ENCODE data around the gene SACM1L.
A peak's percentile ranks its signal among the peaks of the same experiment; 100 is the strongest.

SACM1L gene

GRCh38 chr3:45688882-45689786 lies at the start of gene SACM1L:
Gene SACM1L (plus strand): TSS chr3:45689396. CDS start chr3:45689466, 70 bp downstream.
- peak; percentile 94 to 98 for DNase-seq (ENCODE audit: low read depth in 1 of 2, low spot score in 1 of 2)

- no peak for DNase-seq (ENCODE audit: low read depth in 1 of 2, low spot score in 1 of 2)
Observed at GRCh38 chr3:45640091-45640507, 49.1 kb upstream of the SACM1L start.

GRCh38 chr3:45640724-45641361 lies 48.4 kb upstream of the SACM1L start:
- DNase-seq (ENCODE audit: low read depth in 1 of 2, low spot score in 1 of 2): no peak

- DNase-seq (ENCODE audit: low read depth in 1 of 2, low spot score in 1 of 2): no peak
Observed at GRCh38 chr3:45641756-45642155, 47.4 kb upstream of the SACM1L start.

GRCh38 chr3:45642731-45643152 lies 46.5 kb upstream of the SACM1L start:
- DNase-seq (ENCODE audit: low read depth in 1 of 2, low spot score in 1 of 2): no peak

- DNase-seq (ENCODE audit: low read depth in 1 of 2, low spot score in 1 of 2): no peak
Observed at GRCh38 chr3:45644063-45644790, 45.0 kb upstream of the SACM1L start.

- DNase-seq (ENCODE audit: low read depth in 1 of 2, low spot score in 1 of 2): no peak
Observed at GRCh38 chr3:45644791-45645201, 44.4 kb upstream of the SACM1L start.

- DNase-seq (ENCODE audit: low read depth in 1 of 2, low spot score in 1 of 2): no peak
Observed at GRCh38 chr3:45646051-45646585, 43.1 kb upstream of the SACM1L start.

GRCh38 chr3:45647148-45647619 lies 42.0 kb upstream of the SACM1L start:
- DNase-seq (ENCODE audit: low read depth in 1 of 2, low spot score in 1 of 2): no peak

- no peak for DNase-seq (ENCODE audit: low read depth in 1 of 2, low spot score in 1 of 2)
Observed at GRCh38 chr3:45653205-45653604, 36.0 kb upstream of the SACM1L start.

- no peak for DNase-seq (ENCODE audit: low read depth in 1 of 2, low spot score in 1 of 2)
Observed at GRCh38 chr3:45654397-45654944, 34.7 kb upstream of the SACM1L start.

- DNase-seq (ENCODE audit: low read depth in 1 of 2, low spot score in 1 of 2): no peak
Observed at GRCh38 chr3:45655906-45656305, 33.3 kb upstream of the SACM1L start.

- peak; percentile 70 to 84 for DNase-seq (ENCODE audit: low read depth in 1 of 2, low spot score in 1 of 2)
Observed at GRCh38 chr3:45656575-45657363, 32.4 kb upstream of the SACM1L start.

- no peak for DNase-seq (ENCODE audit: low read depth in 1 of 2, low spot score in 1 of 2)
Observed at GRCh38 chr3:45657853-45658252, 31.3 kb upstream of the SACM1L start.

GRCh38 chr3:45659661-45660566 lies 29.3 kb upstream of the SACM1L start:
- DNase-seq (ENCODE audit: low read depth in 1 of 2, low spot score in 1 of 2): no peak

GRCh38 chr3:45660567-45660901 lies 28.7 kb upstream of the SACM1L start:
- DNase-seq (ENCODE audit: low read depth in 1 of 2, low spot score in 1 of 2): no peak

GRCh38 chr3:45664578-45664977 lies 24.6 kb upstream of the SACM1L start:
- DNase-seq (ENCODE audit: low read depth in 1 of 2, low spot score in 1 of 2): peak; percentile 27 to 71

GRCh38 chr3:45665101-45665572 lies 24.1 kb upstream of the SACM1L start:
- DNase-seq (ENCODE audit: low read depth in 1 of 2, low spot score in 1 of 2): peak in 1 of 2 donors; percentile 54
